BE2C (cell line): ENCODE measurements around the gene CARD9.

Source experiments
- DNase-seq: peaks from one replicate; pipeline ENCODE4 v3.0.0-alpha.2; 2020
- H3K27me3 ChIP-seq: fragments of 250-450 bp; sonication (Bioruptor Pico); 2 replicates; pipeline ENCODE4 v1.5.1; 2020; ENCODE audit warnings: mild to moderate bottlenecking
- H3K36me3 ChIP-seq: fragments of 250-450 bp; sonication (Bioruptor Pico); 2 replicates; pipeline ENCODE4 v1.5.1; 2020; ENCODE audit warnings: mild to moderate bottlenecking
- H3K4me1 ChIP-seq: fragments of 250-450 bp; sonication (Bioruptor Pico); 2 replicates; pipeline ENCODE4 v1.5.1; 2020
- H3K4me3 ChIP-seq: 2 replicates; pipeline ENCODE4 v1.5.1; 2011; ENCODE audit warnings: low read depth, low read length
- H3K9me3 ChIP-seq: fragments of 250-450 bp; sonication (Bioruptor Pico); 2 replicates; pipeline ENCODE4 v1.5.1; 2020
- TF ChIP-seq, protein P1 (sequence below): IDR thresholded peaks from 2 replicates; pipeline ENCODE4 v1.5.1; 2012; ENCODE audit warnings: mild to moderate bottlenecking, low read depth, low read length

Gene CARD9

DNA sequence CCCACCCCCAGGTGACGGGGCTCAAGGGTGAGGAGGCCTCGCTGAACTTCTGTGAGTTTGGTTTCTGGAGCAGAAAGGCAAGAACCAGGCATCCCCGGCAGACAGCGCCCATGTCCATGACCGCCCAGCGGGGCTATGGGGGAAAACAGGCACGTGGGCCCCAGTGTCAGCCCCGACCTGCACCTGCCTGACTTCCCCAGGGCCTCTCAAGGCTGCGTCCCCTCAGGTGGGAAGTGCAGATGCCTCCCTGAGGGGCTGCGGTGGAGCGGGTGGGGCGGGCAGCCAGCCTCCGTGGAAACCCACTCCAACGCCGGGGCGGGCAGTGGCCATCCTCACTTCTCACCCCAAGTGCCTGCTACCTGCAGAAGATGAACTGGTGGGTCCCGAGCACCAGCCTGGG, 6.9 kb upstream of the CARD9 start:
- Histone ChIP-seq H3K4me3 (no peak overlapping the region), H3K9me3 (no peaks in the 10 kb centered on the region), H3K4me1 (no peaks in the 10 kb centered on the region), H3K36me3 (peaks cover 67% of the 10 kb centered on the region), H3K27me3 (no peaks in the 10 kb centered on the region)
- TF ChIP-seq, protein P1, sequence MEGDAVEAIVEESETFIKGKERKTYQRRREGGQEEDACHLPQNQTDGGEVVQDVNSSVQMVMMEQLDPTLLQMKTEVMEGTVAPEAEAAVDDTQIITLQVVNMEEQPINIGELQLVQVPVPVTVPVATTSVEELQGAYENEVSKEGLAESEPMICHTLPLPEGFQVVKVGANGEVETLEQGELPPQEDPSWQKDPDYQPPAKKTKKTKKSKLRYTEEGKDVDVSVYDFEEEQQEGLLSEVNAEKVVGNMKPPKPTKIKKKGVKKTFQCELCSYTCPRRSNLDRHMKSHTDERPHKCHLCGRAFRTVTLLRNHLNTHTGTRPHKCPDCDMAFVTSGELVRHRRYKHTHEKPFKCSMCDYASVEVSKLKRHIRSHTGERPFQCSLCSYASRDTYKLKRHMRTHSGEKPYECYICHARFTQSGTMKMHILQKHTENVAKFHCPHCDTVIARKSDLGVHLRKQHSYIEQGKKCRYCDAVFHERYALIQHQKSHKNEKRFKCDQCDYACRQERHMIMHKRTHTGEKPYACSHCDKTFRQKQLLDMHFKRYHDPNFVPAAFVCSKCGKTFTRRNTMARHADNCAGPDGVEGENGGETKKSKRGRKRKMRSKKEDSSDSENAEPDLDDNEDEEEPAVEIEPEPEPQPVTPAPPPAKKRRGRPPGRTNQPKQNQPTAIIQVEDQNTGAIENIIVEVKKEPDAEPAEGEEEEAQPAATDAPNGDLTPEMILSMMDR, result no peak
- DNase-seq, result no peak

DNA sequence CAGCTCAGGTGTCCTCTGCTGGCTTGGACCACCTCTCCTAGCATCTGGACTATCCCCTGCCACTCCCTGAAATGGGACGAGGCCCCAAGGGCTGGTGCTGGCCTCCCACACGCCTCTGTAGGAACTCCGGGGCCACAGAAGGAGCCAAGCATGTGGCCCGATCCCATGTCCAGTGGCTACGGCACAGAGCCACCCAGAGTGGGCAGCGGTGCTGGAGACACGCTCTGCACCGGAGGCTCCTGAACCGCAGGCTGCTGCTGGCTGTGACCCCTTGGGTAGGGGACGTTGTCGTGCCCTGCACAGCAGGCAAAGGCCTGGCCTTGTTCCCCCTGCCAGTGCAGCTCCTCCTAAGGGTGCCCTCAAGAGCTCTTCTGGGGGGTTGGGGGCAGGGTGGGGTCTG, 6.4 kb upstream of the CARD9 start:
- Histone ChIP-seq H3K4me3 (no peak overlapping the region), H3K9me3 (no peaks in the 10 kb centered on the region), H3K4me1 (no peaks in the 10 kb centered on the region), H3K36me3 (peaks cover 69% of the 10 kb centered on the region), H3K27me3 (no peaks in the 10 kb centered on the region)
- TF ChIP-seq, protein P1, result no peak
- no peak for DNase-seq

DNA sequence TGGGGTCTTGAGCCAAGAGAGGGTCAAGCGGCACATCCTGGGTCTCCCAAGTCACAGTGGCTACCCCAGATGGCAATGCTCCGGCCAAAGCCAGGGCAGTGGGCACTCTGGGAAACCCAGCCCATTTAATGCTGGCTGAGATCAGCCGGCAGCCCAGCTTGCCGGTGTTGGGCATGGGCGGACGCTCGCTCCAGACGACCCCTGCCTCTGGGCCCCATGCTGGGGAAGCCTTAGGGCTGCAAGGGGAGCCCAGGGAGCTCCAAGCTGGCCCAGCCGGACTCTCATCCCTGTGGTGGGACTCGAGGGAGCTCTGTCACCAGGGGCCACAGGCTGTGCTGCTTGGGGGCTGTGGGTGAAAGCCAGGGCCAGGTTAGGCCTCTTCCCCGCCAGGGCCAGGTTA, 5.9 kb upstream of the CARD9 start:
- no peak for DNase-seq
- Histone ChIP-seq H3K4me1 (no peaks in the 10 kb centered on the region), H3K36me3 (peaks cover 64% of the 10 kb centered on the region), H3K4me3 (no peak overlapping the region), H3K9me3 (no peaks in the 10 kb centered on the region), H3K27me3 (no peaks in the 10 kb centered on the region)
- TF ChIP-seq, protein P1, result no peak

DNA sequence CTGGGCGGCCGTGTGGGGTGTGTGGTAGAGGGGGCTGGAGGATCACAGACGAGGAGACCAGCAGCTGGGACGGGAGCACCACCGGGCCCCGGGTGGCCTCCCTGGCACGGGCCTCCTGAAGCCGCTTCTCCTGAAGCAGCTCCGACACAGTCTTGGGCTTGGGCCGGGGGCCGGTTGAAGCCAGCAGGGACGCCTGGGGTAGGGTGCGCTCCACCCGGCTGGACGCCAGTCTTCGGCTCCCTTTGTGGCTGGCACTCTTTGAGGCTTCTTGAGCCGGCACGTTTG, 5.5 kb upstream of the CARD9 start:
- DNase-seq, result no peak
- H3K9me3 ChIP-seq, result no peaks in the 10 kb centered on the region
- no peaks in the 10 kb centered on the region for H3K27me3 ChIP-seq
- peaks cover 60% of the 10 kb centered on the region for H3K36me3 ChIP-seq
- no peak overlapping the region for H3K4me3 ChIP-seq
- TF ChIP-seq, protein P1, result no peak
- H3K4me1 ChIP-seq, result no peaks in the 10 kb centered on the region; the same call in 1 of the 2 replicates

DNA sequence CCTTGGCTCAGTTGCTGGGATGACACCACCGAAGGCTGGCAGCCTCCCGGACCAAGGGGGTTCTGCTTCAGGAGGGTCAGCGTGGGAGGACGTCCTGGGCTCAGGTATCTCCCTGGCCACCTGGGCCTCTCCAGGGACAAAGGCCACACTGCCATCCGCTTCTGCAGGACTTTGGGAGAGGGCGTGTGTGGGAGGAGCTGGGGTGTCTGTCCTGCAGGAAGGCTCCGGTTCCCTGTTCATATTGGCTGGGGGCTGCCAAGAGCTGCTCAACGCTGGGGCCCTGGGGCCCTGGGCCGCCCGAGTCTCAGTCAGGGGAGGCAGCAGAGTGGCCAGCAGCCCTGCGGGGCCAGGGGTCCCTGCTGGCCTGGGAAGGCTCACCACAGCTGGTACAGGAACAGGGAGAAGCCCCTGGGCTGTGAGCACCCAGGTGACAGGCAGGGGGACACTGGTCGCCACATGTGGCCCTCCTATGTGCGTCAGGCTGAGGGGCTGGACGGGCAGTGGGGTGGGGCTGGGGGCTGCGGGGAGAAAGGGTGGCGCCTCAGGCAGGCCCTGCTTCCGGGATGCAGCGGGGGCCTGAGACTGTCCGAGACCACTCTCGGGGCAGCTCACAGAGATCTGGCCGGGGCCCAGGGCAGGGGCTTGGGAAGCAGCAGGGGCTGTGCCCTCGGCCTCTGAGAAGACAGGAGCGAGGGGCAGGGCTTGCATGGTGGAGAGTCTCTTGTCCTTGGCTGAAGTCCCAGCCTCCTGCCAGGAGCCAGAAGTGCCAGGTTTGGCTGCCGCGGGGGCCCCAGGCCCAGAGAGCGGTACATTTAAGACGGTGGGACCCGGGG, 4.9 kb upstream of the CARD9 start:
- H3K4me1 ChIP-seq, result peaks cover 5% of the 10 kb centered on the region
- H3K4me3 ChIP-seq, result no peak overlapping the region
- TF ChIP-seq, protein P1, result no peak
- DNase-seq, result no peak
- no peaks in the 10 kb centered on the region for H3K27me3 ChIP-seq
- H3K9me3 ChIP-seq, result no peaks in the 10 kb centered on the region
- peaks cover 56% of the 10 kb centered on the region for H3K36me3 ChIP-seq

DNA sequence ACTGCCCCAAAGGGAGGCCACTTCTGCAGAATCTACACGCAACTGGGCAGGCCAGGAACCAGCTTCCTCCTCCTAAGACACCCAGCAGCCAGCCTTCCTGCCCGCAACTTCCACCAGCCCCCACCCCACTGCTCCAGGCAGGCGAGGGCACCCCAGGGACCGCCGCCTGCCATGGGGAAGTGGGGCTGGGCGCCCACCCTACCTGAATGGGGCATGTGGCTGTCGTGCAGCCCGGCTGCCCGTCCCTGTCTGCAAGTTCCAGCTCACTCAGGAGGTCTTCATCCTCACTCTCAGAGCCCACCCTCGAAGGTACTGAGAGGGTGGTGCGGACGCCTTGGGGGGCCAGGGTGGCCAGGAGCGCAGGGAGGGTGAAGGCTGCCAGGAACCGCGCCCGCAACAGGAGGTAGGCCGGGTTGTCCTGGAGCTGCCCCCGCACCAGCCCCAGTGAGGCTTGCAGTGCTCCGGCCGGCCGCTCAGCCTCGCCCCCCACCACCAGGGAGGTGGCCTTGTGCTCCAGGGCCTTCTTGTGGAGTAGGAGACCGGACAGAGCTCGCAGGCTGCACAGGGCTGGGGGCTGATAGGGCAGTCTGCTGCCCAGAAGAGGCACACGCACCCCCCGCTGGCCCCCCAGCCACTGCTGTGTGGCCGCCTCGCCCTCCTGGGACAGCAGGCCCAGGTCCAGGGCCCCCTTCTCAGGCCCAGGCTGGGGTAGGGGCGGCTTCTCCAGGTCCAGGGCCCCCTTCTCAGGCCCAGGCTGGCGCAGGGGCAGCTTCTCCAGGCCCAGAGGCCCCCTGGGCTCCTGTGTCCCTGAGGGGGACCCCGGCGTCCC, 4.1 kb upstream of the CARD9 start:
- Histone ChIP-seq H3K9me3 (no peaks in the 10 kb centered on the region), H3K4me3 (no peak overlapping the region), H3K27me3 (no peaks in the 10 kb centered on the region), H3K4me1 (peaks cover 14% of the 10 kb centered on the region), H3K36me3 (peaks cover 48% of the 10 kb centered on the region)
- no peak for DNase-seq
- TF ChIP-seq, protein P1, result no peak
